Measurements from ENCODE around the gene SLIT3.
A peak's percentile ranks its signal among the peaks of the same experiment; 100 is the strongest.
"Not testable (repeated sequence)": the region's sequence is repeated elsewhere in the genome, so short reads cannot be mapped to it uniquely, and the experiment has no call there.

The SLIT3 gene

DNA sequence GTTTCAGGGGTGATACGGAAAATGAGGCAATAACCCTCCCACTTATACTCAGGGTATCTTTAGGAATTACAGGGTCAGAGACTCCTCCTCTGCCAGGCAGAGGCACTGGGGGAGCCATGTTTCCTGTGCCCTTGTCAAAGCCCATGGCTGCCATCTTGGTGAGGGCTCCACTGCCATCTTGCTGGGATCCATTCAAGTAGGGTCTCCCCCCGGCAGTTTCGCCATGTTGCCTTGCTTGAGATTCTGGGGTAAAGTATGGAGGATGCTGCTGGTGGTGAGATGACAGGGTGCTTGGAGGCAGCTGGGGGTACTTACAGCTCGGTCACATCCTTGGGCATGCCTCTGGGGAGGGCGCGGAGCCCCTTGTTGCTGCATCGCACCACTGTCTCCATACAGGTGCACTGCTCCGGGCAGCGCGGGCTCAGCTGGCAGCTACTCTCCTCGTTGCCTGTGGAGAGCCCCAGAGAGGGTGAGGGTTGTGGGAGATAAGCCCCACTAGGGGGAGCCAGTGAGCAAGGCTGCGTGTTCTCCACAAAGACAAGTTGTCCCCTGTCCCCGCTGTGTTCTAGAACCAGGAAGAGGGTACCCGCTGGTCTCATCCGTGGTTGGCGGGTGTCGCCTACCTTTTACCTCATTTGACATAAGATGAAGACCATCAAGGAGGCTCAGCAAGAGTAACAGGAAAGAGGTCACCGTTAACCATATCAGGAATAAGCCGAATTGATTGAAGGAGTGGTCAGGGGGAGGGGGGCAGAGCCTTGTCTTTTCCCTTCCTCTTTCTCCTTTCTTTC lies 552.8 kb downstream of the SLIT3 start:
- TF ChIP-seq, protein P1, sequence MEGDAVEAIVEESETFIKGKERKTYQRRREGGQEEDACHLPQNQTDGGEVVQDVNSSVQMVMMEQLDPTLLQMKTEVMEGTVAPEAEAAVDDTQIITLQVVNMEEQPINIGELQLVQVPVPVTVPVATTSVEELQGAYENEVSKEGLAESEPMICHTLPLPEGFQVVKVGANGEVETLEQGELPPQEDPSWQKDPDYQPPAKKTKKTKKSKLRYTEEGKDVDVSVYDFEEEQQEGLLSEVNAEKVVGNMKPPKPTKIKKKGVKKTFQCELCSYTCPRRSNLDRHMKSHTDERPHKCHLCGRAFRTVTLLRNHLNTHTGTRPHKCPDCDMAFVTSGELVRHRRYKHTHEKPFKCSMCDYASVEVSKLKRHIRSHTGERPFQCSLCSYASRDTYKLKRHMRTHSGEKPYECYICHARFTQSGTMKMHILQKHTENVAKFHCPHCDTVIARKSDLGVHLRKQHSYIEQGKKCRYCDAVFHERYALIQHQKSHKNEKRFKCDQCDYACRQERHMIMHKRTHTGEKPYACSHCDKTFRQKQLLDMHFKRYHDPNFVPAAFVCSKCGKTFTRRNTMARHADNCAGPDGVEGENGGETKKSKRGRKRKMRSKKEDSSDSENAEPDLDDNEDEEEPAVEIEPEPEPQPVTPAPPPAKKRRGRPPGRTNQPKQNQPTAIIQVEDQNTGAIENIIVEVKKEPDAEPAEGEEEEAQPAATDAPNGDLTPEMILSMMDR (IDR thresholded peaks at IDR 0.05): peak; percentile 88
- Mint-ChIP-seq H3K27ac (no peak overlapping the region), H3K4me1 (peaks cover 8% of the 10 kb centered on the region), H3K9me3 (peaks cover 28% of the 10 kb centered on the region), H3K36me3 (ENCODE audit: low read depth) (peaks cover 69% of the 10 kb centered on the region), H3K4me3 (no peak overlapping the region), H3K27me3 (ENCODE audit: low read depth, poor library complexity) (peaks cover 13% of the 10 kb centered on the region)
- DNase-seq: peak; percentile 72

DNA sequence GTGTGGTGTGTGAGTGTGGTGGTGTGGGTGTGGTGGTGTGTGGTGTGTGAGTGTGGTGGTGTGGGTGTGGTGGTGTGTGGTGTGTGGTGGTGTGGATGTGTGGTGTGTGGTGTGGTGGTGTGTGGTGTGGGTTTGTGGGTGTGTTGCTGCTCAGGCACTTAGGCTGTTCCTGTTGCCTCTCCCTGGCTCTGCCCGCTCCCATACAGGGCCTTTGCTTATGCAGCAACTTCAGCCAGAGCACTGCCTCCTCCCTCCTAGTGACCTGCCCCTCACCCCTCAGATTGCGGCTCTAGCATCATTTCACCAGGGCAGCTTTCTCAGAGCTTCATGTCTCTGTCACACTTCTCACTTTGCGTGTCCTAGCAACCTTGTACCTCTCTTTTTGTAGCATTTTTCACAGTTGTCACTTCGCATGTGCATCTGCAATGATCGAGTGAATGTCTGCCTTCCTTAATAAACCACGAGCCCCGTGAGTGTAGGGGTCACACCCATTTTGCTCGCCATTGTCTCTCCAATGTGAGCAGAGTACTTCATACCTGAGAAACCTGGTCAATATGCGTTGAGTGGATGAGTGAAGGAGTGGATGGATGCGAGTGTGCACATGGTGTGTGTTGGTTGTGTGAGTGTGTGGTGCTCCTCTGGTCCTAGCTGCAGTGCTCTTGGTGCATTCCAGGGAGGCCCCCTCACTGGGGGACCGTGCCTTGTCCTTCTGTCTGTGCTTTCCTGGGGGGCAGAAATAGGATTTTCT lies 553.9 kb downstream of the SLIT3 start:
- H3K4me1 Mint-ChIP-seq: peaks cover 8% of the 10 kb centered on the region
- no peak overlapping the region for H3K4me3 Mint-ChIP-seq
- H3K27me3 Mint-ChIP-seq (ENCODE audit: low read depth, poor library complexity): peaks cover 10% of the 10 kb centered on the region
- H3K36me3 Mint-ChIP-seq (ENCODE audit: low read depth): peaks cover 58% of the 10 kb centered on the region
- peaks cover 28% of the 10 kb centered on the region for H3K9me3 Mint-ChIP-seq
- no peak for DNase-seq
- H3K27ac Mint-ChIP-seq: no peak overlapping the region
- TF ChIP-seq, protein P1 (IDR thresholded peaks at IDR 0.05): no peak

DNA sequence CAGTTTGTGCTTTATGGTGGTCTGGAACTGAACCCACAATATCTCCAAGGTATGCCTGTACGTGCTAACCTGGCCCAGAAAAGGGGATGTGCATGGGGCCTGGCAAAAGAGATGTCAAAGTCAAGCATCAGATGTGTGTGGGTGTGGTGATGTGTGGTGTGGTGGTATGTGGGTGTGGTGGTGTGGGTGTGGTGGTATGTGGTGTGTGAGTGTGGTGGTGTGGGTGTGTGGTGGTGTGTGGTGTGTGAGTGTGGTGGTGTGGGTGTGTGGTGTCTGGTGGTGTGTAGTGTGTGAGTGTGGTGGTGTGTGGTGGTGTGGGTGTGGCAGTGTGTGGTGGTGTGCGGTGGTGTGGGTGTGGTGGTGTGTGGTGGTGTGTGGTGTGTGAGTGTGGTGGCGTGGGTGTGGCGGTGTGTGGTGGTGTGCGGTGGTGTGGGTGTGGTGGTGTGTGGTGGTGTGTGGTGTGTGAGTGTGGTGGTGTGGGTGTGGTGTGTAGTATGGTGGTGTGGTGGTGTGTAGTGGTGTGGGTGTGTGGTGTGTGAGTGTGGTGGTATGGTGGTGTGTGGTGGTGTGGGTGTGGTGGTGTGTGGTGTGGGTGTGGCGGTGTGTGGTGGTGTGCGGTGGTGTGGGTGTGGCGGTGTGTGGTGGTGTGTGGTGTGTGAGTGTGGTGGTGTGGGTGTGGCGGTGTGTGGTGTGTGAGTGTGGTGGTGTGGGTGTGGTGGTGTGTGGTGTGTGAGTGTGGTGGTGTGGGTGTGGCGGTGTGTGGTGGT lies 554.6 kb downstream of the SLIT3 start:
- H3K4me3 Mint-ChIP-seq, H3K27ac Mint-ChIP-seq, H3K4me1 Mint-ChIP-seq, DNase-seq: not testable (repeated sequence)
- Mint-ChIP-seq H3K27me3 (ENCODE audit: low read depth, poor library complexity) (peaks cover 10% of the 10 kb centered on the region), H3K9me3 (peaks cover 28% of the 10 kb centered on the region), H3K36me3 (ENCODE audit: low read depth) (peaks cover 55% of the 10 kb centered on the region)

DNA sequence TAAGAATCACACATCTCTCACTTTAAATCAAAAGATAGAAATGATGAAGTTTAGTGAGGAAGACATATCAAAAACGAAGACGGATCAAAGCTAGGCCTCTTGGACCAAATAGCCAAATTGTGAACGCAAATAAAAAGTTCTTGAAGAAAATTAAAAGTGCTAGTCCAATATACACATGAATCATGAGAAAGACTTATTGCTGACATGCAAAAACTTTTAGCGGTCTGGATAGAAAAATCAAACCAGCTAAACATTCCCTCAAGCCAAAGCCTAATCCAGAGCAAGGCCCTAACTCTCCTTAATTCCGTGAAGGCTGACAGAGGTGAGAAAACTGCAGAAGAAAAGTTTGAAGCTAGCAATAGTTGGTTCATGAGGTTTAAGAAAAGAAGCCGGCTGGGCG lies 557.3 kb downstream of the SLIT3 start:
- Mint-ChIP-seq H3K27ac (no peak overlapping the region), H3K9me3 (peaks cover 28% of the 10 kb centered on the region), H3K4me3 (no peak overlapping the region), H3K27me3 (ENCODE audit: low read depth, poor library complexity) (peaks cover 14% of the 10 kb centered on the region), H3K36me3 (ENCODE audit: low read depth) (peaks cover 50% of the 10 kb centered on the region), H3K4me1 (peaks cover 17% of the 10 kb centered on the region)
- TF ChIP-seq, protein P1 (IDR thresholded peaks at IDR 0.05): no peak
- DNase-seq: no peak

DNA sequence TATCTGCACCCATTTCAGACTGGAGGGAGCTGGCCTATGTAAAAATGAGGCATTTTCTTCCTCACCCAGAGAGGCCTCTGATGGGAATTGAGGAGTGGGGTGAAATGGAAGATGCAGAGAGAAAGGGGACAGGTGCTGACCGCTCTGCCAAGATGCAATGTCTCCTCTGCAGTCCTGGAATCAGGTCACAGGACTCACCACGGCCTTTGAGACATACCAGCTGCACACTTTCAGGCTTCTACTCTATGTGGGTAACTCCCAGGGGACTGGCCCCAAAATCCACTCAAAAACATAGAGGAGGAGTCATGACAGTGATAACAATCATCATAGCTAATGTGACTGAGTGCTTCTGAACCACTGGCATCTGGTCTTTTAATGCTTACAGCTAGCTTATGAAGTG lies 558.6 kb downstream of the SLIT3 start:
- Mint-ChIP-seq H3K36me3 (ENCODE audit: low read depth) (peaks cover 42% of the 10 kb centered on the region), H3K4me1 (peaks cover 13% of the 10 kb centered on the region), H3K9me3 (peaks cover 28% of the 10 kb centered on the region)
- not testable (repeated sequence) for H3K27me3 Mint-ChIP-seq (ENCODE audit: low read depth, poor library complexity); H3K4me3 Mint-ChIP-seq; H3K27ac Mint-ChIP-seq; DNase-seq

DNA sequence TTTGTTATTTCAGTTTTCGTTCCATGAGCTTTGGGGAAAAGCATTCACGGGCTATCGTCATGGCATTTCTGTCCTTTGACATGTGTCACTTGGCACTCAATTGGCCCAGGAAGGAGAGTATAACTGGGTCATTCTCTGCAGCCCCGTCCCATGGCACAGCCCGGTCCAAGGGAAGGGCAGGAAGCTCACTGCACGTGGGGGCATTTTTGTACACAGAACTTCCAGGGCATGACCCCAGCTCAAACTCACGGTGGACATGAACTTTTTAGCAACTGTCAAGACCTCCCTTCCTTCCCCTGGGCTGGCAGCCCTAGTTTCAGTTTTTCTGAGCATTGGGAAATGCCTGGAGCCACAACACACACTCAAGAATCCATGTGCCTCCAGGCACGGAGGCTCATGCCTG lies 560.1 kb downstream of the SLIT3 start:
- H3K27ac Mint-ChIP-seq: no peak overlapping the region
- peaks cover 20% of the 10 kb centered on the region for H3K4me1 Mint-ChIP-seq
- H3K9me3 Mint-ChIP-seq: peaks cover 25% of the 10 kb centered on the region
- H3K4me3 Mint-ChIP-seq: no peak overlapping the region
- DNase-seq: no peak
- H3K36me3 Mint-ChIP-seq (ENCODE audit: low read depth): peaks cover 33% of the 10 kb centered on the region
- TF ChIP-seq, protein P1 (IDR thresholded peaks at IDR 0.05): no peak
- H3K27me3 Mint-ChIP-seq (ENCODE audit: low read depth, poor library complexity): peaks cover 12% of the 10 kb centered on the region

Data from nephron progenitor cell (in vitro differentiated cells).